Germinal center (tissue), 1 donor: ENCODE results near the gene NDUFA9.

Source experiments
- DNase-seq: peaks from one replicate; pipeline ENCODE4 v3.0.0; 2012; ENCODE audit warnings: mixed read lengths, low spot score

NDUFA9 gene

DNA sequence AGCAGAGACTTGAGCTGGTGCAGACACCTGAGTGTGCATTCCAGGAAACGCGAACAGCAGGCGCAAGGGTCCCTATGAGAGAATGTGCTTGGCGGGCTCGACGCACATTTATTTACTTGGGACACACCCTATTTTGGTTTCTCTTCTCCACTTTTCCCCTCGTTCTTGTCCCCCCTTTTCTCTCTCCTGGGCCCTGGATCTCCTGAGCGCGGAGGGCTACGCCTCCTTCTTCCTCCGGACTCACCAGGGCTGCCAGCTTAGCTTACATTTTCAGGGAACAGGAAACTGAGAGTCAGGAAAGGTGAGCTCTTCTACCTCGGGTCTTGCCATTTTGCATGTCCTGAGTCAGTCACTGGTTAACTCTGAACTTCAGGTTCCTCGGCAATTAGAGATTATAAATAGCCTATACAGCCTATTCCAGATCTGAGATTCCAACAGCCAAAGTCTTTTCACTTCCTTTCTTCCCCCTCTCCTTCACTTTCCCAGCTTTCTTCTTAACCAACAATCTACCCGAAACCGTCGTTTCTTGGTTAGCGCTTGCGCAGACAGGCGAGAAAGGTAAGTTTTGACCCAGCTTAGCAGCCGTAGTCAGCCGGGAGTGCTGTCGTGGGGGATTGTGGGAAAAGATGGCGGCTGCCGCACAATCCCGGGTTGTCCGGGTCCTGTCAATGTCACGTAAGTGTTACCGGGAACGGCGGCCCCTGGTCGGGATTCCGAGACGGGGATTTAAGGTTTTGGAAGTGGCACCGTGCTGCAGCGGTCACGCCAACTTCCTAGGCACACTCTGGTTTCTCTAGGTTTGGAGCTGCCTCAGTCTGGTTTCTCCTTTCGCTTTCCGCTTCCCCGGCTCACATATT lies at the start of gene NDUFA9, which contains the start of gene AKAP3:
Gene NDUFA9, plus strand, starts transcription at position 614 of the 857 bp plus-strand sequence. Its CDS starts 13 bp downstream, at position 627.
Gene AKAP3, minus strand, starts transcription at position 551 of the 857 bp plus-strand sequence. CDS start 10,855 bp downstream, outside the sequence.
- peak; percentile 69 for DNase-seq

DNA sequence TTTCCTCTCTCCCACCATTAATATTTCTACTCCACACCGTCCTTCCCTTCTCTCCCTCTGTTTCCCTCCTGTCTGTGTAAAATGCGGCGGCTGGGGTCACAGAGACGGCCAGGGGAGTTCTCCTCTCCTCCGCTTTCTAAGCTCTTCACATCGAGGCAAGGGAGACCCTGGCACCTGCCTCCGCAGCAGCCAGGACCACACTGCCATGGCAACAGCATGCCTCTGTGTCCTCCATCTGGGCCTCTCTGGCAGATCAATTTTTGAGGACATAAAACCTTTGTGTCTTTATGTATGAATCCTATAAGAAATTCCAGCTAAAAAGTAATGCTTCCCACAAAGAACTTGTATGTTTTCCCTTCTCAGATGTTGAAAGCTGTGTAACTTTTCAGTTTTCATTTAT lies 45.5 kb upstream of the NDUFA9 start:
- no peak for DNase-seq

DNA sequence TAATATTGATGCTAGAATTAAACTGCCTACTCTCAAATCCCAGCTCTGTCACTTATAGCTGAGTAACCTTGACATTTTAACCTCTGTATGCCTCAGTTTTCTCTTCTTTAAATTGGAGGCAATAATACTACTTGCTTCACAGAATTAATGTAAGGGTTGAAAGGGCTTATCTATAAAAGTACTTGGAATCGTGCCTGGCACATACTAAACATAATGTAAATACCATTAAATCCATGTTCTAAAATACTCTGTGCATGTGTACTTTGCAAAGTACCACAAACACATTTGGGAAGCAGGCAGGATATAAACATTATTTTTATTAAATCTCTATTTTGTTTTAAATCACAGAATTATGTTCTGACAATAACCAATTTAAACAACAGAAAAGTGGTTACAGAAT lies 45.0 kb upstream of the NDUFA9 start:
- no peak for DNase-seq

DNA sequence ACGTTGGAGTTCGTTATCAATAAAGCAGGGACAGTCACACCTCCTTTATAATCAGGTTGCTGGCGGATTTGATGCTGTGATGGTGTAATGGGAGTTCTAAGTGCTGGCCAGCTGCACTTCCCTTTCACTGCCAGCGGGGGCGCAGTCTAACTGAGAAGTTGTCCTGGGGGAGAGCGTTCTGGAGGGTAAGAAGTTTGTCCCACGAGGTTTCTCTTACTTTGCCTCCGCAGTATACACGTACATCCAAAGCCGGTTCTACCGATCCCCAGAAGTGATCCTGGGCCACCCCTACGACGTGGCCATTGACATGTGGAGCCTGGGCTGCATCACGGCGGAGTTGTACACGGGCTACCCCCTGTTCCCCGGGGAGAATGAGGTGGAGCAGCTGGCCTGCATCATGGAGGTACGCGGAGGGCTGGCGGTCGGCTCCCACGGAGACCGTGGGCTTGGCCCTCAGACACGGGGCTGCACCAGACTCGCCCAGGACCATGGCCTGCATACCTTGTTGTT lies 44.2 kb upstream of the NDUFA9 start:
- peak; percentile 80 for DNase-seq

DNA sequence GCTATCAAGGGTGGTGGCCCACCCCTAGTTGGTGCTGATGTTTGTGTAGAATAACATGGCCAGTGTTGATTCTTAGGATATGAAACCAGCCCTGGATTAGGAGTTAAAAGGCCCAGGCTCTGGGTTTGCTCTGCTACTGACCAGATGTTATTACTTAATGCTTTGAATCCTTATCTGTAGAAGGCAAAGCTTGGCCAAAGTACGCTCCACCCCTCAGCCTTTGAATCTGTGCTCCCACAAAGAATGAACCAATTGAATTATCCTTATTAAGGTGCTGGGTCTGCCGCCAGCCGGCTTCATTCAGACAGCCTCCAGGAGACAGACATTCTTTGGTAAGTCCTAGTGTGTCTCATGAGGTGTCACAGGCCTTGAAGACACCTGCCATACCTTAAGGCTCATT lies 41.9 kb upstream of the NDUFA9 start:
- DNase-seq = no peak

DNA sequence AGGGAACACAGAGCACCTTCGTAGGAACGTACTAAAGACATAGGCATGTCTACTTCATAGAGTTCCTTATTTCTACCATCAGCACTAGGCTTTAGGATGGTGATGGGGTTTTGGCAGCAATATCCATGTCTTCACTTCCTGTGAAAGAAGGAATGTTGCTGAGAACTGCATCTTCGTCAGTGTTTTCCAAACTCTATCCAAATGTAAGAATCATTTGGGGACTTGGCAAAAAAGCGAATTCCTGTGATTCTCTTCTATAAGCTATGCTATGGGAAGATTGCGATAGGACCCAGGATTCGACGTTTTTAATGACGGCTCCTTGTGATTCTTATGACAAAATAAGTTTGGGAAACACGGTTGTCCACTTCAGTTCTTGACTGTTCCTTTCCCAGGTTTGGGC lies 39.8 kb upstream of the NDUFA9 start:
- DNase-seq = no peak

DNA sequence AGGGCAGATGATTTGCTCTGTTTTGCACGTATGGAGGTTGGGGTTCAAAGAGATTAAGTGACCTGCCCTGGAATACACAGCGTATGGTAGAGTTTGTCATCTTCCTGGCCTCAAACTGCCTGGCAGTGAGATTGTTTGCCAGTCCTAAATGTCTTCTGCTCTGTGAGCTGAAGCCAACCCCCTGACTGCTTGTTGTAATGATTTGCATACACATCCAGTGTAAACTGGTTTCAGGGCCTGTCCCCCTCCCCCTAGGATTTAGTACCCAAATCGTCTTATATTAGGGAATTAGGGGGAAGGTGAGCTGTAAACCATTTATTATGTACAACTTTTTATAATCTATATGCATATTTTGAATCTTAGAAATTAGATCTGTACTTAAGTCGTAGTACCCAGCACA lies 38.4 kb upstream of the NDUFA9 start:
- no peak for DNase-seq

DNA sequence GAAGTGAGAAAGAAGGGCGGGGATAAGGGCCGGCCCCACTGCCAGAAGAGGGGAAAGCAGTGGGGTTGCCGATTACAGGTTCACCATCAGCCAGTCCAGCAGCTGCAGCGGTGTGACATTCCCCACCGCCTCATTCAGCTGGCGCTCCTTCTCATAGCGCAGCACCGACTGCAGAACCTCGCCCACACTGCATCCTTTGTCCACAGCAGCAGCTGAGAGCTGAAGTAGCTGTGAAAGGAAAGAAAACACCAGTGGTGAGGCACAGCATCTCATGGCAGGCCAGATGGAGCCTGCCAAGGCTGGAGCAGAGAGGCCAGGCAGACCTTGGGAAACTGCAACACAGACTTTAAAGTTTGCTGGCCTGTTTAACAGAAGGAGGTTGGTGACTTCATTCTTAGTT lies 33.2 kb upstream of the NDUFA9 start:
- DNase-seq = no peak

DNA sequence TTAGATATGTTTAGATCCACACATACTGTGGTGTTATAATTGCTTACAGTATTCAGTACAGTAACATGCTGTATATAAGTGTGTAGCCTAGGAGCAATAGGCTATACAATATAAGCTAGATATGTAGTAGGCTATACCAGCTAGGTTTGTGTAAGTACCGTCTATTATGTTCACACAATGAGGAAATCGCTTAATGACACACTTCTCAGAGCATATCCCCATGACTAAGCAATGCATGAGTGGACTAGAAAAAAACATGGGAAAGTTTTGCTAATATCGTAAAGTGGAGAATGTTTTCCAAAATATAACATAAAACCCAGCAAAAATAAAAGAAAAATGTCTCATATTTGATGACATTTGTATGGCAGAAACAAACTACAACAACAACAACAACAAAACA lies 27.4 kb upstream of the NDUFA9 start:
- DNase-seq = no peak

DNA sequence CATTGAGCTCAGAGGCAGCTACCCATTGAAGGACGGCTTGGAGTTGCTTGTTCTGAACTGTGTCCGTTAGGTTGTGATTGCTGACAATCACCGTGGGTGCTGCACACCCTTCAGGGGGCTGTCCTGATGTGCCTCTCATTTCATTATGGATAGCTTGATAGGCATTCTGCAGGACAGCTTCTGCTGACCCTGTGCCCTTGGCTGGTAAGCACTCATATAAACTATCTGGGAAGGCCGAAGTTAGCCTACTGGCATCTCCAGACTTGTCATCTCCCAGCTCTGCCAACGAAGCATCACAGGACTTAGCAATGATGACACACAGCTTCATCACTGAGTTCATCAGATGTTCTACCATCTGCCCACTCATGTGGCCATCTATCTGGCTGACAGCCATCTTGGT lies 22.4 kb upstream of the NDUFA9 start:
- no peak for DNase-seq

DNA sequence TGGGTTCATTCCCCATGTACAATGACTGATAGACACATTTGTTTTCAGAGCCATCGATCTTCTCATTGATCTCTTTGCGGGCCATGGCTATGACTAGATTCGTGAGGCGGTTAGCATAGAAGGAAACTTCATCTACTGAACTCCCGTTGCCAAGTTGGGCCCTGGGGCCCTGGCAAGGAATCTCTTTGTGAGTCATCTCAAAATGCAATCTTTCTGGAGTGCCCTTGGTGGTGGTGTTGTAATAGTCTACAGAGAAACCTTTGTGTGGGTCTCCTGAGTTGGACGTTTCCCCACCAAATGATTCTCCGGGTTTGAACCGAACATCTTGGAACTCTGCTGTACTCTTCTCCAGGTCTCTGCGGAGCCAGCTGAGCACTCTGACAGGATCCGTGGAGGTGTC lies 20.5 kb upstream of the NDUFA9 start:
- DNase-seq = no peak

DNA sequence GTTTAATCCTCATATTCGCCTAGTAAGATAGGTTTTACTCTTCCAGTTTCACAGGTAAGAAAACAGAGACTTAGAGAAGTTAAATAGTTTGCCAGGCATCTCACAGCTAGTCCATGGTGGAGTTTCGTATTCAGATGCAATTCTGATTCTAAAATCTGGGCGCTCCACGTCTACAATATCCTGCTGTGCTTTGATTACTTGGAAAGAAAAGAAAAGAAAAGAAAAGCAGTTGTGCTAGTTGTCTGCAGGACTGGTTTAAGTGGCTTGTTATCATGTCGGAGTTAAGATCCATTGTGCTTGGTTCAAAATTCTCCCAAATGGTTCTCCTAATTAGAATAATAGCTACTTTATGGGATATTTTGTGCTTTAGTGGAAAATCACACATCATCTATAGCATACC lies 18.7 kb upstream of the NDUFA9 start:
- no peak for DNase-seq

DNA sequence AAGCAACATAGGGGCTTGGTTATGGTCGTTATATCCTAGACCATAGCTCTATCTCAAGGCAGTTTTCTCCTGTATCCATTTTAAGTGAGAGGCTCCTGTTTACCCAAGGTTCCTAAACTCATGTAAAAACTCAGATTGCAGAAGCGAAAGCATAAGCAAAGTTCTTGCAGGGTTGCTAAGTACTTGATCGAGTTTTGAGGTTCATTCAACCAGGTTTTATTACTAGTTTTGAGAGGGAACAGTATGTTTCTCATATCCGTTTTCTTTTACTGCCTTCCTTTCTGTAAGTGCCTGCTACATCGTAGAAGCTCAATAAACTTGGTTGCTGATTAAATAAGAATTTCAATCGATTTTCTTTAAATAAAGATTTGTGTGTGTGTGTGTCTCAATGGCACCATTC lies 5.2 kb upstream of the NDUFA9 start:
- no peak for DNase-seq

DNA sequence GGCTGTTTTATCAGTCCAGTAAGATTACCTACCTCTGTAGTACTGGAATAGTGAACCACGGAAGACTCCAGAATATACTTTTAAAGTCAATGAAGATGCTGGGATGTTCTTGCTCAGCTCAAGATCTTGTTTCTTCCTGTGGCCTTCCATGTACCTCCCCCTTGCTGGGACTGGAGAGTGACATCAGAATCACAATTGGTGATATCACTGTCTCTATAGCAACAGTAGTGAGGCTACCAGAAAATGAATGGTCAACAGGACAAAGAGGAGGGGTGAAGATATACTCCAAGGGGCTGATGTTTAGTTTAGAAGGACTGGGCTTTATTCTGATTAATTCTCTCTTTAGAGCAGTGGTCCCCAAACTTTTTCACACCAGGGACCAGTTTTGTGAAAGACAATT lies 3.9 kb upstream of the NDUFA9 start:
- DNase-seq = no peak

DNA sequence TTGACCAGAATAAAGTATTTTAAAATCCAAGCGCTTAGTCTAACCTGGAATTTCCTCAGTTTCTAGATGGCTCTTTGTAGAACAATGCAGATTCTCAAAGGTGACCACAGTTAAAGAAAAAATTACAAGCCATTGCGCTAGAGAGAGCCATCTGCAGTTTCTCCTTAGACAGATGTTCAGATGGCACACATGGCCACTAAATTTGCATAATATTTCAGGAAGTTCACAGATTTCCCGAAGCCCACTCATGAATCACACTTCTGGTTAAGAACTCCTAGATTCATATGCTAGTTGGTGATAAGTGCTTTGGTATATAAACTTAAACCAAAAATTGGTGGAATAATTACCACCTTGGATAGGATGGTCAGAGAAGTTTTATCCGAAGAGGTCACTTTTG lies 812 bp upstream of the NDUFA9 start:
- peak; percentile 29 for DNase-seq

DNA sequence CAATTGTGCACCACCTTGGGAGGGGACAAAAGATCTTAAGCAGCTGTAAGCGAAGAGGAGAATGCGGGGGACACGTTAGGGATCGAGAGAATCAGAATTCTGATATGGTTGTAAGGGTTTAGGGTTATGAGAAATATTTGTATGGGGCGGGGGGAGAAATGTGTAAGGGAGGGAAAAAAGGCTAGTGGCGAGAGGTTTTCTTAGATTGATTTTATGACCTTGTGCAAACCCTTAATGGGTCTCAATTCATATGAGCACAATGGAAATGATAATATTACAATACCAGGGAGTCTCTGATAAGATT lies 396 bp downstream of the NDUFA9 start:
- peak; percentile 11 for DNase-seq

DNA sequence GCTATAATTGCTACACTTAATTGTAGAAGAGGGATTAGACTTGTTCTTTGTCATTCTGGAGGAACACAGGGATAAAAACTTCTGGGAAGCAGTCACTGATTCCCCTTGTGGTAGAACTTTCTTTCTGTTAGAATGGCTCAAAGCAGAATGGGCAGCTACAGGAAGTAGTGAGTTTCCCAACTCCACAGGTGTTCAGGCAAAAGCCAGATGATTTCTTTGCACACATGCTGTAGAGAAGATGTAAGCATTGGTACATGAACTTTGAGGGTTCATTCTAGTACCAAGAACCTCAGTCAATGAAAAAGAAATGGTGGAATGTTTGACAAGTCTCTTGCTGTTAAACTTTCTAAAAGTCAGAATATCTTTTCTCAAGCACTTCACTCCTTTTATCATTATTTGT lies 4.3 kb downstream of the NDUFA9 start:
- no peak for DNase-seq

DNA sequence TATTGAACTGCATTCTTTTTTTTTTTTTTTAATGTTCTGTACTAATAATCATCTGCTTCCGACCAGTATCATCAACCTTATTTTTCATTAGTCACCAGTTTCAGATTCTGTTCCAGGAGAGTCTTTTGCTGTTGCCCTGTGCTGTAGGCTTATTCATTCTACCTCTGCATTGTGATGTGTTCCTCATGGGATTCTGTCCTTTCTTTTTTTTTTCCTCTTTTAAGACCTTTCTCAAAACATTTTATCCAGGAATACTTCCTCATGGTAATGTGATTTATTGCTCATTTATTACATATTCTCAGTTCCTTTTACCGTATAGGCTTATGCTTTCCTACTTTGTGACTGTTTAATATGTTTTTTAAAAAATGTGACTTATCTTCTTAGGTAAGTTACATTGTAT lies 4.8 kb downstream of the NDUFA9 start:
- no peak for DNase-seq

DNA sequence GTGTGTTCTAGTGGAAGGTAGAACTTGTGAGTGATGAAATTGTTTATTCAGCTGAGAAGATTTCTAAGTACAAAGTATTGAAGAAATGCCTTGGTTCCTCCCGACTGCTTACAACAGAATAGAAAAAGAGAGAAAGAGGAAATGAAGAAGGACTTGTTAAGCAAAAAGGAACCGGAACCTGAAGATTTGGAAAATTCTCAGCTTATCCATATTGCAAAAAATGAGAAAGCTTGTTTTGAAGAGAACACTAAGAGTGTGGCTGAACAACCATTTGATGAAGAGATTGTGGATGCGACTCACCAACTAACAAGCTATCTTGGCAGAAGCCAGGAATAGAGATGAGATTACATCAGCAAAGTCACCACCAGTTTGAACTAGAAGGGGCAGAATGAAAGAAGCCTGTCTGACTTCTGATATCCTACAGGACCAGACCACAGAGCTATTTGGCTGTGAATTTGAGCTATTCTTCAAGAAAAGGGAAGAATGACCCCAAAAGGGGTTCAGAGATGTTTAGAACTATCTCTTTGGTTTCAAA lies 15.1 kb downstream of the NDUFA9 start:
- no peak for DNase-seq

DNA sequence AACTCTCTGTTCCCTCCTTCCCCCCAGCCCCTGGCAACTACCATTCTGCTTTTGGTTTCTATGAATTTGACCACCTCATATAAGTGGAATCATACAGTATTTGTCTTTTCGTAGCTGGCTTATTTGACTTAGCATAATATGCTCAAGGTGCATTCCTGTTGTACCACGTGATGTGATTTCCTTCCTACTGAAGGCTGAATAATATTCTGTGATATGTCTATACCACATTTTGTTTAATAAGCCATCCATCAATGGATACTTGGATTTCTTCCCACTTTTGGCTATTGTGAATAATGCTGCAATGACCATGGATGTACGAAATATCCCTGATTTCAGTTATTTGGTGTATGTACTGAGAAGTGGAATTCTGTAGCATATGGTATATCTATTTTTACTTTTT lies 16.3 kb downstream of the NDUFA9 start:
- DNase-seq = no peak

DNA sequence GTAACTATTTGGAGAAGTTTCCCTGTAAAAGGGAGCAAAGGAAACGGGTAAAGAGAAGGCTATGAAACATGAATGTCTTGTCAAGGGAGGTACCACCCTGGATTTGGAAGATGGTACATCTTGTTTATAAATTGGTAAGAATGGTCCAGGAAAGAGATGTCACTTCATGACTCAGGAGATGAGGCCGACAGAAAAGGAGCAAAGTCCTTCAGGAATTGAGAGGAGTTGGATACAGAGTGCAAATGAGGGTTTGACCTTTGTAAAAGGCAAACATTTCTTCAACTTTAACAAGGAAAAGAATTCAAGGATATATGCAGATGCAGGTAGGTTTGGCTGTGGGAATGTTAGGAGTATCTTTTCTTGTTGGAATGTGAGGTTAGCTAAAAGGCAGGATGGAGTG lies 30.8 kb downstream of the NDUFA9 start:
- no peak for DNase-seq

DNA sequence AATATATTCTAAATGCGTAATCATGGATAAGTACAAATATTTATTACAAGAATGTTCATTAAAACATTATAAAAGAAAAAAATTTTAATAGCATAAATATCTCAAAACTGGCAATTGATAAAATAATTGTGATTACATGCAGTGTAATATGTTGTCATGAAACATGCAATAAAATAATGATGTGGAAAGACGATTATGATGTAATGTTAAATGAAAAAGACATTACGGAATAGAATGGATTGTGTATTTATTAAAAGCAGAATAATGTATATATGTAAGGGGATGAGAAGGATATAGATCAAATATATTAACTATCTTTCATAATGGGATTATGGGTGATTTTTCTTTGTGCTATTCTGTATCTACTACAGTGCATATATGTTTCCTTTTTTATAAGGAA lies 32.8 kb downstream of the NDUFA9 start:
- DNase-seq = no peak

DNA sequence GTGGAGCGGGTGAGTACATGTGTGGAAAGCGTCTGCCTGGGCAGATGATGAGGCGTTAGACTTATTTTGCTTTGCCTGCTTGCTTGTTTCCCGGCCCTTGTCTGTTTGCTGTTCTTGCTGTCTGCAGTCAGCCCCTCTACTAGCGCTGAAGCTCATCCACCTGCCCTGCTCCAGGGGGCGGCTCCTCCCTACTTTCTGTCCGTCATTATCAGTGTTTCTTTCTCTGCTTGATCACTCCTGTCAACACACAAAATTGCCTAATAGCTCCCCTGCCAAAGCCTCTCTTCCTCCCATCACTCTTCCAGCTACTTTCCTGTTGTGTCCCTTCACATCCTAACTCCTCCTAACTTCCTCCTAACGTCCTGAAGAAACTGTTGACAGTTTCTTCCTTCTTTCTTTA lies 36.4 kb downstream of the NDUFA9 start:
- DNase-seq = no peak

DNA sequence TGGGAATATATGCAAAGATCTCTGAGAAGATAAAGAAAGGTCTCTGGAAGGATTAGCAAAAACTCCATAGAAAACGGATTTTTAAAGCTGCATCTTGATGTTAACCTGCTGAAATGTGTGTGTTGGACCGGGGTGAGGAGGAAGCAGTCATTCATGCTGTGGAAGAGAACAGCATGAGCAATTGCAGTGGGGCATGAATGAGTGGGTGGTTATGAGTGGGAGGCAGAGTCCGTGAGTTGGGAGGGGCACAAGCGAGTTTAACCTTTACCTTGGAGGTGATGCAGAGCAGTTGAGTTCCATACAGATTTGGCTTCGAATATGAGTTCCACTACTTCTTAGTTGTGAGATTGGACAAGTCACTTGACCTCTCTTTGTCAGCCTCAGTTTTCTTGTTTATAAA lies 41.8 kb downstream of the NDUFA9 start:
- no peak for DNase-seq
